OCI-LY7 (cell line): Measurements from ENCODE around the gene CEACAM1. TPM values are rescaled to one million over a fixed set of nuclear protein-coding genes. Genes with fewer than 3 reads are reported as not detected.
A peak's percentile ranks its signal among the peaks of the same experiment; 100 is the strongest.

ENCODE experiments used
- BruUV-seq: library from RNA; stranded (reverse); fragments of 400-500 nt; replicated peaks from 2 replicates; lab custom pipeline; 2021; lab: Mats Ljungman, UMichigan
- CTCF ChIA-PET: fragments of 300-600 bp; sonication (Branson Sonifier 250); formaldehyde crosslinking; loops from one replicate; lab custom pipeline; 2022; ENCODE audit warnings: antibody characterized with exemption; ENCODE audit not compliant: unreplicated experiment; lab: Charles Lee
- POLR2A ChIA-PET: fragments of 300-600 bp; sonication (Branson Sonifier 250); formaldehyde crosslinking; loops from one replicate; lab custom pipeline; 2022; ENCODE audit warnings: antibody characterized with exemption; lab: Charles Lee
- DNase-seq: peaks from one replicate; pipeline ENCODE4 v3.0.0-alpha.2; 2015; ENCODE audit warnings: low spot score
- H2AFZ ChIP-seq: fragments of 200-600 bp; sonication (generic), shearing (Covaris generic); 2 replicates; pipeline ENCODE4 v1.6.1; 2014; ENCODE audit warnings: mild to moderate bottlenecking, antibody characterized with exemption, low read length, moderate library complexity
- H3K27ac ChIP-seq: fragments of 200-600 bp; sonication (generic); 2 replicates; pipeline ENCODE4 v1.5.1; 2014; ENCODE audit warnings: mixed run types, low read depth, mild to moderate bottlenecking, moderate library complexity, low read length, inconsistent platforms; ENCODE audit not compliant: poor library complexity, severe bottlenecking
- H3K36me3 ChIP-seq: fragments of 200-600 bp; sonication (generic); 2 replicates; pipeline ENCODE4 v1.6.1; 2014; ENCODE audit warnings: mild to moderate bottlenecking, antibody characterized with exemption, low read length, moderate library complexity, mixed read lengths; ENCODE audit not compliant: insufficient read depth
- H3K4me1 ChIP-seq: fragments of 200-600 bp; sonication (generic); 2 replicates; pipeline ENCODE4 v1.5.1; 2014; ENCODE audit warnings: mild to moderate bottlenecking, low read length; ENCODE audit not compliant: insufficient read depth, poor library complexity, severe bottlenecking
- H3K4me2 ChIP-seq: fragments of 200-600 bp; sonication (generic); 2 replicates; pipeline ENCODE4 v1.6.1; 2014; ENCODE audit warnings: mild to moderate bottlenecking, low read length
- H3K4me3 ChIP-seq: fragments of 200-600 bp; sonication (generic); 2 replicates; pipeline ENCODE4 v1.5.1; 2014; ENCODE audit warnings: mild to moderate bottlenecking, low read depth, low read length; ENCODE audit not compliant: poor library complexity, severe bottlenecking
- H3K79me2 ChIP-seq: fragments of 200-600 bp; sonication (generic); 2 replicates; pipeline ENCODE4 v1.6.1; 2016; ENCODE audit warnings: low read depth, mild to moderate bottlenecking, low read length, moderate library complexity, mixed read lengths; ENCODE audit not compliant: insufficient read depth
- H3K9me2 ChIP-seq: fragments of 200-600 bp; sonication (generic); 2 replicates; pipeline ENCODE4 v1.6.1; 2016; ENCODE audit warnings: mild to moderate bottlenecking, low read length, mixed read lengths; ENCODE audit not compliant: insufficient read depth
- H3K9me3 ChIP-seq: fragments of 200-600 bp; sonication (generic); 2 replicates; pipeline ENCODE4 v1.6.1; 2014; ENCODE audit warnings: mild to moderate bottlenecking, mixed run types, low read length, mixed read lengths
- H4K20me1 ChIP-seq: fragments of 200-600 bp; sonication (generic); 2 replicates; pipeline ENCODE4 v1.6.1; 2014; ENCODE audit warnings: mild to moderate bottlenecking, antibody characterized with exemption, low read length, moderate library complexity, mixed read lengths; ENCODE audit not compliant: insufficient read depth
- CTCF ChIP-seq: fragments of 200-600 bp; sonication (generic); conservative IDR thresholded peaks from 2 replicates; pipeline ENCODE4 v1.5.1; 2014; ENCODE audit warnings: mild to moderate bottlenecking, antibody characterized with exemption, low read length, moderate library complexity, mixed read lengths
- EZH2phosphoT487 ChIP-seq: fragments of 200-600 bp; sonication (generic); IDR thresholded peaks from 2 replicates; pipeline ENCODE4 v1.6.1; 2018; ENCODE audit warnings: low read depth, borderline replicate concordance, mild to moderate bottlenecking, mixed run types, antibody characterized with exemption, low read length, moderate library complexity, mixed read lengths
- intact Hi-C: fragments of 100-400 bp; cut with micrococcal nuclease; formaldehyde crosslinking; loops from one replicate; pipeline ENCODE4 v1.10.0; 2022; ENCODE audit not compliant: unreplicated experiment
- total RNA-seq, 2 experiments: library from RNA; depleted of rRNA in 1 of 2; stranded (reverse); fragments of >200 nt in 1 of 2; shearing (Covaris generic) in 1 of 2; gene quantifications; 2 replicates each; pipeline ENCODE4 v1.2.3, GENCODE V29; 2014 to 2022

Gene CEACAM1
- total RNA-seq, 2 experiments from 2014 or later: 0.50 to 1.5 TPM

- POLR2A ChIA-PET: no interaction called here
- Histone ChIP-seq H3K4me1 (peaks cover 29% of the 10 kb centered on the region), H3K4me3 (no peak overlapping the region), H4K20me1 (no peaks in the 10 kb centered on the region), H3K9me2 (no peaks in the 10 kb centered on the region), H3K79me2 (no peaks in the 10 kb centered on the region), H3K27ac (no peak overlapping the region), H3K36me3 (no peaks in the 10 kb centered on the region), H3K9me3 (no peaks in the 10 kb centered on the region), H3K4me2 (no peak overlapping the region), H2AFZ (no peak overlapping the region)
- BruUV-seq: no TSS peak
- DNase-seq: no peak
- CTCF ChIA-PET: no interaction called here
- intact Hi-C loops: no loop called here
- TF ChIP-seq EZH2phosphoT487: no peak
- no peak for TF ChIP-seq CTCF
Measured at GRCh38 chr19:42474743-42475142, 53.5 kb downstream of the CEACAM1 start.

- Histone ChIP-seq H4K20me1 (no peaks in the 10 kb centered on the region), H3K36me3 (no peaks in the 10 kb centered on the region), H3K27ac (no peak overlapping the region), H3K4me2 (no peak overlapping the region), H3K9me2 (no peaks in the 10 kb centered on the region), H3K79me2 (no peaks in the 10 kb centered on the region), H3K9me3 (no peaks in the 10 kb centered on the region), H3K4me3 (no peak overlapping the region), H3K4me1 (peaks cover 35% of the 10 kb centered on the region), H2AFZ (no peak overlapping the region)
- DNase-seq: no peak
- CTCF ChIA-PET: no interaction called here
- no peak for TF ChIP-seq CTCF
- no peak for TF ChIP-seq EZH2phosphoT487
- intact Hi-C loops: no loop called here
- no TSS peak for BruUV-seq
- POLR2A ChIA-PET: interaction anchor here (0.6 to 0.7 kb wide), 2 partner anchors 9 kb away, joined by 3 read pairs; no protein-coding TSS in a partner anchor
Measured at GRCh38 chr19:42473686-42474085, 54.6 kb downstream of the CEACAM1 start.

DNA sequence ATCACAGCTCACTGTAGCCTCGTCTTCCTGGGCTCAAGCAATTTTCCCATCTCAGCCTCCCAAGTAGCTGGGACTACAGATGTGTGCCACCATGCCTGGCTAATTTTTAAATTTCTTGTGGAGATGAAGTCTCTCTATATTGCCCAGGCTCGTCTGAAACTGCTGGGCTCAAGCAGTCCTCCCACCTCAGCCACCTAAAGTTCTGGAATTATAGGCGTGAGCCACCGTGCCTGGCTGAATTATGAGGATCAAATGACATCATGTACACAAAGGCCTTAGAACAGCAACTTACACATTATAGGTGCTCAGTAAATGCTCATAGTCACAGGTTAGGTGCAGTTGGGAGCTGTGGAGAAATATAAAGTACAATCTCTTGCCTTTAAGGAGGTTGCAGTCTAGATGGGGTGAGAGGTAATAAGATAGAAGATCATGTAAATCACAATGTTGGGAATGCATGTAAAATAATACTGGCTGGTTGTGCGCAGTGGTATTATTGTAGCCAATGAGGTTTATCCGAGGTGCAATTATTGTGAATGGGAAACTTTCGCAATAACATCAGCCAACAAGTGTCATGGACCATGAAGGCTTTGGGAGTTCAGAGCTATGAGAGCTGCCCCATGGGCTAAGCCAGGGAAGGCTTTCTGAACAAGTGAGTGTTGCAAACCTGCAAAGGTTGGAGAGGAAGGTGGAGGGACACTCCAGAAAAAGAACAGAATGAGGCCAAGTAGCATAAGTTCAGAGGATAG lies 55.7 kb downstream of the CEACAM1 start:
- H2AFZ ChIP-seq: peak overlapping the region; percentile 43; the same call in 1 of the 2 replicates
- no peaks in the 10 kb centered on the region for H3K9me2 ChIP-seq
- H3K4me1 ChIP-seq: peaks cover 45% of the 10 kb centered on the region
- POLR2A ChIA-PET: interaction anchor here (0.7 kb wide), 1 partner anchor 8 kb away, joined by 3 read pairs; no protein-coding TSS in a partner anchor
- no peak overlapping the region for H3K4me3 ChIP-seq
- CTCF ChIA-PET: no interaction called here
- no peak for TF ChIP-seq CTCF
- no peak for TF ChIP-seq EZH2phosphoT487
- no peaks in the 10 kb centered on the region for H4K20me1 ChIP-seq
- H3K36me3 ChIP-seq: no peaks in the 10 kb centered on the region
- no TSS peak for BruUV-seq
- no peaks in the 10 kb centered on the region for H3K9me3 ChIP-seq
- H3K27ac ChIP-seq: no peak overlapping the region
- no peaks in the 10 kb centered on the region for H3K79me2 ChIP-seq
- DNase-seq: no peak
- H3K4me2 ChIP-seq: no peak overlapping the region
- intact Hi-C loops: no loop called here
